Stimulated activated CD8-positive, alpha-beta memory T cell treated with anti-CD3 and anti-CD28 coated beads, Interleukin-15, amount 100 ng/mL, for 1 hour (primary cell): ENCODE results near the gene QSOX1.

ENCODE experiments used
- DNase-seq: peaks from one replicate; pipeline ENCODE4 v3.0.0-alpha.2; 2020; ENCODE audit warnings: low read depth

The QSOX1 gene

GRCh38 chr1:180151508-180151907 is 3.2 kb upstream of the QSOX1 start:
- DNase-seq = no peak

- DNase-seq = no peak
Observed at GRCh38 chr1:180152588-180152987, 2.1 kb upstream of the QSOX1 start.

GRCh38 chr1:180153032-180153431 is 1.6 kb upstream of the QSOX1 start:
- DNase-seq = no peak

GRCh38 chr1:180154003-180154324 is 705 bp upstream of the QSOX1 start:
- DNase-seq = no peak

- no peak for DNase-seq
Observed at GRCh38 chr1:180155182-180155682, 563 bp downstream of the QSOX1 start.

GRCh38 chr1:180156201-180156600 is 1.5 kb downstream of the QSOX1 start:
- no peak for DNase-seq

- no peak for DNase-seq
Observed at GRCh38 chr1:180156631-180157091, 2.0 kb downstream of the QSOX1 start.

GRCh38 chr1:180157108-180157507 is 2.4 kb downstream of the QSOX1 start:
- DNase-seq = no peak

- DNase-seq = no peak
Observed at GRCh38 chr1:180157576-180158057, 2.9 kb downstream of the QSOX1 start.

GRCh38 chr1:180158149-180159147 is 3.8 kb downstream of the QSOX1 start:
- no peak for DNase-seq

GRCh38 chr1:180160357-180160756 is 5.7 kb downstream of the QSOX1 start:
- no peak for DNase-seq

- DNase-seq = no peak
Observed at GRCh38 chr1:180163041-180163440, 8.4 kb downstream of the QSOX1 start.

- DNase-seq = no peak
Observed at GRCh38 chr1:180165096-180165495, 10.4 kb downstream of the QSOX1 start.

- DNase-seq = no peak
Observed at GRCh38 chr1:180165509-180166435, 11.1 kb downstream of the QSOX1 start.

- no peak for DNase-seq
Observed at GRCh38 chr1:180166436-180166800, 11.7 kb downstream of the QSOX1 start.

- no peak for DNase-seq
Observed at GRCh38 chr1:180167021-180167701, 12.5 kb downstream of the QSOX1 start.

GRCh38 chr1:180167721-180168467 is 13.2 kb downstream of the QSOX1 start:
- DNase-seq = no peak

- no peak for DNase-seq
Observed at GRCh38 chr1:180168786-180169639, 14.3 kb downstream of the QSOX1 start.

GRCh38 chr1:180169640-180170195 is 15.0 kb downstream of the QSOX1 start:
- DNase-seq = no peak
